OCI-LY3 (cell line): ENCODE data around the gene CREB5.

Experiments used
- EZH2phosphoT487 ChIP-seq: fragments of 200-600 bp; shearing (Covaris generic); IDR thresholded peaks from 2 replicates; pipeline ENCODE4 v1.6.1; 2018; ENCODE audit warnings: antibody characterized with exemption, mixed run types, low read depth
- TF ChIP-seq, protein P1 (sequence below): fragments of 200-600, 300-600 bp; sonication (generic); IDR thresholded peaks from 2 replicates; pipeline ENCODE4 v1.5.1; 2014; ENCODE audit warnings: antibody characterized with exemption, low read length, low read depth

DNA sequence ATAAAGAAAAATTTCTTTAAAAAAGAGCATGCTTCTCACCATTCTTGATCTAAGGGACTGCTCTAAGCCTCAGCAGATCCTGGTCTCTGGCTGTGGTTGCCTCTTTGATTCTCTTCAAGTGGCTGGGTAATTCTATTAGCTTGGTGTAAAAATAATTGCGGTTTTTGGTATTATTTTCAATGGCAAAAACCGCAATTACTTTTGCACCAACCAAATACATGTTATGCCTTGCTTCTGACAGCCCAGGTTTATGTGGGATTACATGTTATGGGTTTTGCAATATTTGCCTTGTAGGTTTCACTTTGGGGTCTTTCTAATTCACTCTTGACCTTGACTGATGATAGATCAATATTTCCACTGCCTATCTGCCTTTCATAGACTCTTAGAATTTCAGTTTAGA lies 20.0 kb upstream of the CREB5 start:
- TF ChIP-seq, protein P1, sequence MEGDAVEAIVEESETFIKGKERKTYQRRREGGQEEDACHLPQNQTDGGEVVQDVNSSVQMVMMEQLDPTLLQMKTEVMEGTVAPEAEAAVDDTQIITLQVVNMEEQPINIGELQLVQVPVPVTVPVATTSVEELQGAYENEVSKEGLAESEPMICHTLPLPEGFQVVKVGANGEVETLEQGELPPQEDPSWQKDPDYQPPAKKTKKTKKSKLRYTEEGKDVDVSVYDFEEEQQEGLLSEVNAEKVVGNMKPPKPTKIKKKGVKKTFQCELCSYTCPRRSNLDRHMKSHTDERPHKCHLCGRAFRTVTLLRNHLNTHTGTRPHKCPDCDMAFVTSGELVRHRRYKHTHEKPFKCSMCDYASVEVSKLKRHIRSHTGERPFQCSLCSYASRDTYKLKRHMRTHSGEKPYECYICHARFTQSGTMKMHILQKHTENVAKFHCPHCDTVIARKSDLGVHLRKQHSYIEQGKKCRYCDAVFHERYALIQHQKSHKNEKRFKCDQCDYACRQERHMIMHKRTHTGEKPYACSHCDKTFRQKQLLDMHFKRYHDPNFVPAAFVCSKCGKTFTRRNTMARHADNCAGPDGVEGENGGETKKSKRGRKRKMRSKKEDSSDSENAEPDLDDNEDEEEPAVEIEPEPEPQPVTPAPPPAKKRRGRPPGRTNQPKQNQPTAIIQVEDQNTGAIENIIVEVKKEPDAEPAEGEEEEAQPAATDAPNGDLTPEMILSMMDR, result no peak
- TF ChIP-seq EZH2phosphoT487, result no peak
